Tibial artery (tissue), 4 donors: ENCODE measurements around the gene SPATA4.

Source experiments
- DNase-seq, 2 donors: peaks; one replicate each; pipeline ENCODE4 v3.0.0-alpha.2; 2019
- H3K27ac ChIP-seq, 2 donors: fragments of 200-600 bp; sonication (generic) in 1 of 2; 1 replicate in 1 of 2; 2 replicates in 1 of 2; pipeline ENCODE4 v1.5.1; 2018 to 2019; ENCODE audit warnings: mild to moderate bottlenecking in 1 of 2
- H3K27me3 ChIP-seq, 2 donors: fragments of 200-600 bp; sonication (generic) in 1 of 2; one replicate each; pipeline versions ENCODE4 v1.5.1 to v1.6.0; 2016 to 2019
- H3K36me3 ChIP-seq, 3 donors: fragments of 200-600 bp; sonication (generic) in 2 of 3; one replicate each; pipeline ENCODE4 v1.5.1; 2016 to 2019; ENCODE audit warnings: mild to moderate bottlenecking in 2 of 3
- H3K4me1 ChIP-seq, 4 donors: fragments of 200-600 bp; sonication (generic) in 2 of 4; 1 replicate in 3 of 4; 2 replicates in 1 of 4; pipeline ENCODE4 v1.5.1; 2016 to 2019
- H3K4me3 ChIP-seq, 2 donors: fragments of 200-600 bp; sonication (generic) in 1 of 2; 1 replicate in 1 of 2; 2 replicates in 1 of 2; pipeline ENCODE4 v1.5.1; 2018 to 2019; ENCODE audit warnings: mild to moderate bottlenecking in 2 of 2
- H3K9me3 ChIP-seq, 3 donors: fragments of 200-600 bp; sonication (generic) in 1 of 3; one replicate each; pipeline ENCODE4 v1.5.1; 2016 to 2019
- intact Hi-C: fragments of 100-400 bp; cut with DNase I; formaldehyde crosslinking; loops from one replicate; pipeline ENCODE4 v1.15.0; 2023; ENCODE audit warnings: low total_unique reads
- TF ChIP-seq, protein P1 (sequence below), 2 experiments: fragments of 200-600 bp in 1 of 2; fragments of 450-650 bp in 1 of 2; IDR thresholded peaks; one replicate each; pipeline ENCODE4 v1.5.1; 2017 to 2019; ENCODE audit warnings: antibody characterized with exemption in 2 of 2, mild to moderate bottlenecking in 1 of 2, moderate library complexity in 1 of 2

The SPATA4 gene

DNA sequence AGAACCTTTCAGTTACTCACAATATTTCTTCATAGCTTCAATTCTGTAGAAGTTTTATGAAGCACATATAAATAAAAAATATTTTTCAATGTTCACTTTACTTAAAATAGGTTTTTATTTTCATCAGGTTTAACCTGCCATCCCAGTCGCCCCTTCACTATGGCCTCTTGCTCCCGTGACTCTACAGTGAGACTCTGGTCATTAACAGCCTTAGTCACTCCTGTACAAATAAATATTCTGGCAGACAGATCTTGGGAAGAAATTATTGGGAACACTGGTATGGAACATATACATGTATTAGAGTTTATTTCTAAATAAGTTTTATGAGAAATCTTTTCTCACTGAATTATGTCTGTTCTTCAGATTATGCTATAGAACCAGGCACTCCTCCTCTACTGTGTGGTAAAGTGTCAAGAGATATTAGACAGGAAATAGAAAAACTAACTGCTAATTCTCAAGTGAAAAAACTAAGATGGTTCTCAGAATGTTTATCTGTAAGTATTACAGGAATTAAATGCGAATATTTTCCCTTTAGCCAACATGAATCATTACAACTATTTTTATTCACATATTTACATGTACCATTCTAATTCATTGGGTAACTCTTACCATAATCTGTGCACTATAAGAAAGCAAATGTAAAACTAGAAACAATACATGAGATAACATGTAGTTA, 45.6 kb downstream of the SPATA4 start:
- no peak for DNase-seq
- intact Hi-C loops = loop anchor here (5.0 kb wide), 2 partner anchors 127 to 187 kb away; no protein-coding TSS in a partner anchor
- Histone ChIP-seq H3K27me3 (no peaks in the 10 kb centered on the region), H3K4me3 (no peak overlapping the region), H3K36me3 (no peaks in the 10 kb centered on the region), H3K4me1 (no peaks in the 10 kb centered on the region), H3K27ac (no peak overlapping the region), H3K9me3 (no peaks in the 10 kb centered on the region)
- TF ChIP-seq, protein P1, sequence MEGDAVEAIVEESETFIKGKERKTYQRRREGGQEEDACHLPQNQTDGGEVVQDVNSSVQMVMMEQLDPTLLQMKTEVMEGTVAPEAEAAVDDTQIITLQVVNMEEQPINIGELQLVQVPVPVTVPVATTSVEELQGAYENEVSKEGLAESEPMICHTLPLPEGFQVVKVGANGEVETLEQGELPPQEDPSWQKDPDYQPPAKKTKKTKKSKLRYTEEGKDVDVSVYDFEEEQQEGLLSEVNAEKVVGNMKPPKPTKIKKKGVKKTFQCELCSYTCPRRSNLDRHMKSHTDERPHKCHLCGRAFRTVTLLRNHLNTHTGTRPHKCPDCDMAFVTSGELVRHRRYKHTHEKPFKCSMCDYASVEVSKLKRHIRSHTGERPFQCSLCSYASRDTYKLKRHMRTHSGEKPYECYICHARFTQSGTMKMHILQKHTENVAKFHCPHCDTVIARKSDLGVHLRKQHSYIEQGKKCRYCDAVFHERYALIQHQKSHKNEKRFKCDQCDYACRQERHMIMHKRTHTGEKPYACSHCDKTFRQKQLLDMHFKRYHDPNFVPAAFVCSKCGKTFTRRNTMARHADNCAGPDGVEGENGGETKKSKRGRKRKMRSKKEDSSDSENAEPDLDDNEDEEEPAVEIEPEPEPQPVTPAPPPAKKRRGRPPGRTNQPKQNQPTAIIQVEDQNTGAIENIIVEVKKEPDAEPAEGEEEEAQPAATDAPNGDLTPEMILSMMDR (IDR thresholded peaks at IDR 0.05) = no peak

DNA sequence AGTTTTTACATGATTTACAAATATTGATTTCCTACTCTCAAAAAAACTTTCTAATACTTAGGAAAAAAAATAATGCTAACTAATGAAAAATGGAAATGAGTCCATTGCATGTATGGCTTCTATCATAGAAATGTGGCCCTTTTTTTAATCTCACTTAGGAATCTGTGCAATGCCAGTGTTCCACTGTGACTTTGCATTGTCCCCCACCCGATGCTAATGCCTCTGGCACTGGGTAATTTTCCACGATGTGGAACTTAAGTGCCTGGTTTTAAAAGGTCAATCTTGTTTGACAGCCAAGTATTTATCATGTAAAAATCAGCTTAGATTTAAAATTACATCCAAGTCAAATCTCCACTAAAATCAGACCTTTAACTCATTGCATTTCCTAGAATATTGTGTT, 53.1 kb downstream of the SPATA4 start:
- Histone ChIP-seq H3K27ac (no peak overlapping the region), H3K36me3 (no peaks in the 10 kb centered on the region), H3K27me3 (no peaks in the 10 kb centered on the region), H3K9me3 (no peaks in the 10 kb centered on the region), H3K4me1 (no peaks in the 10 kb centered on the region), H3K4me3 (no peak overlapping the region)
- no peak for DNase-seq
- intact Hi-C loops = no loop called here
- TF ChIP-seq, protein P1 (IDR thresholded peaks at IDR 0.05) = no peak

DNA sequence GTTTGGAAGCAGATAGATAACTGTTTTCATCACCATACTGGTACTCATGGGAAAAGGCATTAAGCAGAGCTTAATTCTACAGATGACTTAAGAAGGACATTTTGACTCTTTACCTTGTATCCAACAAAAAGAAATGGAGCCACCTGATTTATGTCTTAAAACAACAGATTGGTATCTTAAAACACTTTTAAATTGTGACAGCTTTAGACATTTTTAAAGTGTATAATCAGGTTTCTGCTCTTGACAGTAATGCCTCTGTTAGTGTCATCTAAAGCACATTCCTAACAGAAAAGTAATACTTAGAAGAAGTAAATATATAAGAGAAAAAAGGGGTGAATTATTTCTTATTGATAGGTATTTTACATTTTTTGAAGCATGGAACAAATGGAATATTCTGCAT, 55.9 kb downstream of the SPATA4 start:
- no peak for DNase-seq
- Histone ChIP-seq H3K9me3 (no peaks in the 10 kb centered on the region), H3K27ac (no peak overlapping the region), H3K36me3 (no peaks in the 10 kb centered on the region), H3K4me1 (no peaks in the 10 kb centered on the region), H3K27me3 (no peaks in the 10 kb centered on the region), H3K4me3 (no peak overlapping the region)
- TF ChIP-seq, protein P1 (IDR thresholded peaks at IDR 0.05) = no peak
- intact Hi-C loops = no loop called here

DNA sequence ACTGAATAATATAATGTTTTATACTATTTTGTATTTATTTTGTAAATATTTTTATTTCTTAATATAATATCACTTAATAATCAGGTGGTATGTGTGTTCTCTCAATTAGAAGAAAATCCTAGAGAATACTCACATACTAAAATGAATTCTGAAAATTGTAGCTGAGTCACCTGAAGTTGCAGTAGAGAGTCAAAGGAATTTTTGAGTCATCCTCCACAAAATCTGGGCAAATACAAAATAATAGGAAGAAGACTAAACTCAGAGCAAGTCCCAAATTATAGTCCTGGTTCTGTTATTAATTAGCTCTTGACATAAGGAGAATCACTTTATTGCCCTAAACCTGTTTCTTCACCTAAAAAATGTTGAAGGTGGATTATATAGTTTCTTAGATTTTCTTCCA, 57.8 kb downstream of the SPATA4 start:
- Histone ChIP-seq H3K4me3 (no peak overlapping the region), H3K36me3 (no peaks in the 10 kb centered on the region), H3K9me3 (no peaks in the 10 kb centered on the region), H3K27me3 (no peaks in the 10 kb centered on the region), H3K27ac (no peak overlapping the region), H3K4me1 (no peaks in the 10 kb centered on the region)
- intact Hi-C loops = no loop called here
- TF ChIP-seq, protein P1 (IDR thresholded peaks at IDR 0.05) = no peak
- no peak for DNase-seq

DNA sequence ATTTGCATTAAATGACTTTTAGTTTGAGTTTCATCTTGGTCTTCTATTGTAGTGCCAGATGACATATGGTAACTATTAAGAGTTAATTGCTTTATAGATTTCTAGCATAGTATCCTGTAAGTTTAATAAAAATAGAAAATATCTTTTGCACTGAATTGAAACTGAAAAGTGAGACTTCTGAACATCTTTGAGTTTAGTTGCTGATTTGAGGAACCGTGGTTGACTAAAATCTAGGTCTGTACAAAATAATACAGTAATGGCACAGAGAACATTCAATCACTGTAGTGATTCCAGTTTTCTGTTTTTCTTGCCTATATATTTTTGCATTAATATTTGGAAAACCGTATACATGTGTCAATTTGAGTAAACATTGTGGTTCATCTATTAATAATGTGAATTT, 60.7 kb downstream of the SPATA4 start:
- intact Hi-C loops = no loop called here
- DNase-seq = no peak

More for the DNA sequence above, 60.7 kb downstream of the SPATA4 start:
- Histone ChIP-seq H3K4me3 (no peak overlapping the region), H3K27me3 (no peaks in the 10 kb centered on the region), H3K27ac (no peak overlapping the region), H3K4me1 (no peaks in the 10 kb centered on the region), H3K36me3 (no peaks in the 10 kb centered on the region), H3K9me3 (no peaks in the 10 kb centered on the region)
- TF ChIP-seq, protein P1 (IDR thresholded peaks at IDR 0.05) = no peak
